Retinal pigment epithelial cell (primary cell): Measurements from ENCODE around the gene MKRN2OS.
A peak's percentile ranks its signal among the peaks of the same experiment; 100 is the strongest.

Experiments
- DNase-seq: peaks from one replicate; pipeline ENCODE4 v3.0.0-alpha.2; 2010; ENCODE audit warnings: low read depth
- H3K4me3 ChIP-seq: 2 replicates; pipeline ENCODE4 v1.5.1; 2011; ENCODE audit warnings: mild to moderate bottlenecking, low read length, control low read depth, moderate library complexity
- CTCF ChIP-seq: conservative IDR thresholded peaks from 2 replicates; pipeline ENCODE4 v1.5.1; 2011; ENCODE audit warnings: low read depth, low read length, control low read depth, inconsistent platforms

MKRN2OS gene

DNA sequence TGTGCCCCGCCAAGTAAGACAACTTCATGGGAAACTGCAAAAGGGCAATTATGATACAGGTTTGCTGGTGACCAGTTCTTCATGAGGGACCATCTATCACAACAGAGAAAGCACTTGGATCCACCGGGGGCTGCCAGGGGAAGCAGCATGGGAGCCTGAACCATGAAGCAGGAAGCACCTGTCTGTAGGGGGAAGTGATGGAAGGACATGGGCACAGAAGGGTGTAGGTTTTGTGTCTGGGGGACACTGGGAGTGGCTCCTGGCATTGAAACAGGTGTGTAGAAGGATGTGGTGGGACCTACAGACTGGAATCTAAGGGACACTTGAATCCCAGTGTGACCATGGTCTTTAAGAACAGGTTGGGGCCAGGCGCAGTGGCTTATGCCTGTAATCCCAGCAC is 34.2 kb upstream of the MKRN2OS start:
- H3K4me3 ChIP-seq = no peak overlapping the region
- no peak for DNase-seq
- no peak for TF ChIP-seq CTCF

- H3K4me3 ChIP-seq = no peak overlapping the region
- DNase-seq = no peak
- TF ChIP-seq CTCF = peak; percentile 26
Measured at GRCh38 chr3:12578742-12579141, 33.4 kb upstream of the MKRN2OS start.

GRCh38 chr3:12577379-12577778 is 32.1 kb upstream of the MKRN2OS start:
- H3K4me3 ChIP-seq = no peak overlapping the region
- DNase-seq = no peak
- no peak for TF ChIP-seq CTCF

GRCh38 chr3:12574661-12575060 is 29.4 kb upstream of the MKRN2OS start:
- no peak overlapping the region for H3K4me3 ChIP-seq
- no peak for DNase-seq
- TF ChIP-seq CTCF = no peak

- TF ChIP-seq CTCF = no peak
- DNase-seq = no peak
- H3K4me3 ChIP-seq = no peak overlapping the region
Measured at GRCh38 chr3:12574131-12574530, 28.8 kb upstream of the MKRN2OS start.

DNA sequence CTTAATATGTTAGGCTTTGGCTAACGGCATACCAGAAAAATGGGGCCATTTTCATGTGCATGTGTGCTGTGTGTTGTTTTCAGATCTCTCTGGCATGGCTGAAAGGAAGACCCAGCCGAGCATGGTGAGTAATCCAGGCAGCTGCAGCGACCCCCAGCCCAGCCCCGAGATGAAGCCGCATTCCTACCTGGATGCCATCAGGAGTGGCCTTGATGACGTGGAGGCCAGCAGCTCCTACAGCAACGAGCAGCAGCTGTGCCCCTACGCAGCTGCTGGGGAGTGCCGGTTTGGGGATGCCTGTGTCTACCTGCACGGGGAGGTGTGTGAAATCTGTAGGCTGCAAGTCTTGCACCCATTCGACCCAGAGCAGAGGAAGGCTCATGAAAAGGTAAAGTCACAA is 26.7 kb upstream of the MKRN2OS start:
- no peak for TF ChIP-seq CTCF
- DNase-seq = no peak
- H3K4me3 ChIP-seq = no peak overlapping the region

- TF ChIP-seq CTCF = no peak
- no peak overlapping the region for H3K4me3 ChIP-seq
- no peak for DNase-seq
Measured at GRCh38 chr3:12569836-12570235, 24.5 kb upstream of the MKRN2OS start.
